H1 (cell line): Measurements from ENCODE around the gene ARRB1. TPM values are rescaled to one million over a fixed set of nuclear protein-coding genes. Genes with fewer than 3 reads are reported as not detected.

ENCODE experiments used
- CTCF ChIA-PET: fragments of 300-600 bp; sonication (Branson Sonifier 250); formaldehyde crosslinking; loops from one replicate; lab custom pipeline; 2021; ENCODE audit not compliant: partially characterized antibody; lab: Charles Lee
- POLR2A ChIA-PET: fragments of 300-600 bp; sonication (Branson Sonifier 250); formaldehyde crosslinking; loops from one replicate; lab custom pipeline; 2021; ENCODE audit warnings: inconsistent platforms; ENCODE audit not compliant: partially characterized antibody; lab: Charles Lee
- DNase-seq, 2 experiments: peaks; one replicate each; pipeline versions ENCODE4 v3.0.0 to v3.0.0-alpha.2; 2010 to 2022; ENCODE audit warnings: low spot score in 2 of 2, low read depth in 1 of 2, mixed read lengths in 1 of 2
- FAIRE-seq: peaks from 2 replicates; lab custom pipeline; 2011; peaks lifted over from hg19 to GRCh38; lab: Jason Lieb, UNC
- H2AFZ ChIP-seq: 2 replicates; pipeline ENCODE4 v1.8.1; 2012; ENCODE audit warnings: low read length, inconsistent platforms
- H2AK5ac ChIP-seq: 2 replicates; pipeline ENCODE4 v1.6.1; 2013; ENCODE audit warnings: low read depth, low read length
- H2BK120ac ChIP-seq: replicated peaks from 2 replicates; pipeline ENCODE3; 2013; ENCODE audit warnings: low read depth, low read length, inconsistent platforms
- H2BK12ac ChIP-seq: 2 replicates; pipeline ENCODE4 v1.6.1; 2013; ENCODE audit warnings: low read depth, low read length
- H2BK15ac ChIP-seq: 2 replicates; pipeline ENCODE4 v1.6.1; 2013; ENCODE audit warnings: low read length
- H2BK20ac ChIP-seq: 2 replicates; pipeline ENCODE4 v1.6.1; 2013; ENCODE audit warnings: low read length
- H2BK5ac ChIP-seq: 2 replicates; pipeline ENCODE4 v1.6.1; 2013; ENCODE audit warnings: low read depth, low read length
- H3K14ac ChIP-seq: 2 replicates; pipeline ENCODE4 v1.6.1; 2013; ENCODE audit warnings: inconsistent platforms; ENCODE audit not compliant: insufficient read length
- H3K18ac ChIP-seq: 2 replicates; pipeline ENCODE4 v1.6.1; 2013; ENCODE audit warnings: low read length; ENCODE audit errors: extremely low read depth
- H3K23ac ChIP-seq: 2 replicates; pipeline ENCODE4 v1.6.1; 2013; ENCODE audit warnings: inconsistent platforms; ENCODE audit not compliant: insufficient read length
- H3K23me2 ChIP-seq: 2 replicates; pipeline ENCODE4 v1.6.1; 2013; ENCODE audit warnings: low read depth, low read length
- H3K27ac ChIP-seq: 2 replicates; pipeline ENCODE4 v1.6.1; 2011; ENCODE audit warnings: low read depth, low read length, inconsistent platforms
- H3K27me3 ChIP-seq, 4 experiments: replicated peaks in 1 of 4; 1 replicate in 1 of 4; 2 replicates in 3 of 4; pipeline versions ENCODE4 v1.6.1 to v1.8.1; 2011 to 2013; ENCODE audit warnings: low read length in 3 of 4, mild to moderate bottlenecking in 3 of 4, inconsistent platforms in 2 of 4, mixed read lengths in 2 of 4, moderate library complexity in 1 of 4; ENCODE audit not compliant: control insufficient read depth in 3 of 4, insufficient read depth in 3 of 4; ENCODE audit errors: extremely low read depth in 1 of 4
- H3K36me3 ChIP-seq, 4 experiments: 2 replicates each; pipeline versions ENCODE4 v1.6.1 to v1.8.1; 2011 to 2013; ENCODE audit warnings: mild to moderate bottlenecking in 4 of 4, low read length in 3 of 4, moderate library complexity in 2 of 4, control low read depth in 1 of 4, inconsistent platforms in 1 of 4; ENCODE audit not compliant: insufficient read depth in 4 of 4, control insufficient read depth in 2 of 4
- H3K4ac ChIP-seq: replicated peaks from 2 replicates; pipeline ENCODE3; 2013; ENCODE audit warnings: low read length, low read depth, mixed read lengths, inconsistent platforms; ENCODE audit not compliant: insufficient read length
- H3K4me1 ChIP-seq, 4 experiments: replicated peaks in 1 of 4; 1 replicate in 1 of 4; 2 replicates in 3 of 4; pipeline versions ENCODE4 v1.6.1 to v1.8.1; 2011 to 2013; ENCODE audit warnings: low read length in 3 of 4, inconsistent platforms in 2 of 4, mixed read lengths in 1 of 4; ENCODE audit not compliant: insufficient read depth in 4 of 4, control insufficient read depth in 3 of 4
- H3K4me2 ChIP-seq, 2 experiments: 2 replicates each; pipeline versions ENCODE4 v1.6.1 to v1.8.1; 2011 to 2013; ENCODE audit warnings: low read depth in 2 of 2, low read length in 2 of 2, control low read depth in 1 of 2, inconsistent platforms in 1 of 2, mild to moderate bottlenecking in 1 of 2; ENCODE audit not compliant: insufficient read depth in 1 of 2
- H3K4me3 ChIP-seq, 4 experiments: fragments of 200-600, 300-600 bp in 1 of 4; sonication (generic), shearing (Covaris generic), sonication (Bioruptor Twin) in 1 of 4; 2 replicates each; pipeline versions ENCODE4 v1.5.1 to v1.8.1; 2011 to 2016; ENCODE audit warnings: low read length in 4 of 4, low read depth in 3 of 4, control low read depth in 2 of 4, inconsistent platforms in 2 of 4, mild to moderate bottlenecking in 2 of 4, mixed read lengths in 1 of 4, moderate library complexity in 1 of 4; ENCODE audit not compliant: insufficient read depth in 2 of 4; ENCODE audit errors: extremely low read depth in 1 of 4
- H3K56ac ChIP-seq: replicated peaks from 2 replicates; pipeline ENCODE3; 2013; ENCODE audit warnings: low read depth, mild to moderate bottlenecking, mixed read lengths, low read length, inconsistent platforms; ENCODE audit not compliant: insufficient read length
- H3K79me1 ChIP-seq: 2 replicates; pipeline ENCODE4 v1.6.1; 2013; ENCODE audit warnings: low read depth, low read length, control low read depth
- H3K79me2 ChIP-seq, 2 experiments: 2 replicates each; pipeline versions ENCODE4 v1.6.1 to v1.8.1; 2012 to 2013; ENCODE audit warnings: low read length in 2 of 2, mild to moderate bottlenecking in 2 of 2, inconsistent platforms in 1 of 2; ENCODE audit not compliant: insufficient read depth in 2 of 2, control insufficient read depth in 1 of 2
- H3K9ac ChIP-seq, 4 experiments: replicated peaks in 1 of 4; 1 replicate in 1 of 4; 2 replicates in 3 of 4; pipeline versions ENCODE4 v1.6.1 to v1.8.1; 2011 to 2013; ENCODE audit warnings: low read depth in 3 of 4, low read length in 3 of 4, control low read depth in 2 of 4, mild to moderate bottlenecking in 2 of 4, moderate library complexity in 2 of 4, inconsistent platforms in 1 of 4; ENCODE audit errors: extremely low read depth in 1 of 4
- H3K9me3 ChIP-seq, 2 experiments: 2 replicates each; pipeline versions ENCODE4 v1.6.1 to v1.8.1; 2012 to 2013; ENCODE audit warnings: mild to moderate bottlenecking in 2 of 2, moderate library complexity in 2 of 2, control low read depth in 1 of 2, inconsistent platforms in 1 of 2, low read depth in 1 of 2, low read length in 1 of 2, mixed read lengths in 1 of 2; ENCODE audit not compliant: insufficient read depth in 2 of 2
- H4K20me1 ChIP-seq, 2 experiments: replicated peaks in 1 of 2; 2 replicates each; pipeline versions ENCODE3 to v1.8.1; 2011 to 2013; ENCODE audit warnings: inconsistent platforms in 2 of 2, low read length in 2 of 2, mild to moderate bottlenecking in 1 of 2; ENCODE audit not compliant: insufficient read depth in 2 of 2, control insufficient read depth in 1 of 2
- H4K5ac ChIP-seq: 2 replicates; pipeline ENCODE4 v1.6.1; 2013; ENCODE audit warnings: low read length, low read depth, mixed read lengths, inconsistent platforms; ENCODE audit not compliant: insufficient read length
- H4K8ac ChIP-seq: 2 replicates; pipeline ENCODE4 v1.8.0; 2013; ENCODE audit warnings: mild to moderate bottlenecking, moderate library complexity, low read length, inconsistent platforms; ENCODE audit not compliant: insufficient read depth; ENCODE audit errors: extremely low read depth
- H4K91ac ChIP-seq: replicated peaks from 2 replicates; pipeline ENCODE3; 2013; ENCODE audit warnings: low read length, mixed read lengths, inconsistent platforms; ENCODE audit not compliant: insufficient read length
- ASH2L ChIP-seq: fragments of 200-600, 300-600 bp; sonication (generic); IDR thresholded peaks from one replicate; pipeline ENCODE4 v1.7.1; 2017; ENCODE audit warnings: low read length
- E2F6 ChIP-seq: IDR thresholded peaks from 2 replicates; pipeline ENCODE4 v1.6.1; 2012; ENCODE audit warnings: inconsistent platforms
- JUND ChIP-seq: IDR thresholded peaks from 2 replicates; pipeline ENCODE4 v1.6.1; 2011; ENCODE audit warnings: mild to moderate bottlenecking, improper control_type of control experiment, low read length
- MAFK ChIP-seq: IDR thresholded peaks from 2 replicates; pipeline ENCODE4 v1.6.1; 2012; ENCODE audit warnings: low read depth, mild to moderate bottlenecking, improper control_type of control experiment, low read length
- NRF1 ChIP-seq: IDR thresholded peaks from 2 replicates; pipeline ENCODE4 v1.6.1; 2011; ENCODE audit warnings: mild to moderate bottlenecking, low read depth, low read length, improper control_type of control experiment
- POLR2A ChIP-seq, 2 experiments: IDR thresholded peaks; 1 replicate in 1 of 2; 2 replicates in 1 of 2; pipeline ENCODE4 v1.6.1; 2011; ENCODE audit warnings: low read depth in 2 of 2, low read length in 2 of 2, mild to moderate bottlenecking in 2 of 2; ENCODE audit errors: control extremely low read depth in 1 of 2
- RAD21 ChIP-seq, 2 experiments: IDR thresholded peaks in 1 of 2; conservative IDR thresholded peaks in 1 of 2; 2 replicates each; pipeline ENCODE4 v1.6.1; 2011; ENCODE audit warnings: low read depth in 2 of 2, low read length in 2 of 2, improper control_type of control experiment in 1 of 2, inconsistent platforms in 1 of 2, mild to moderate bottlenecking in 1 of 2, moderate library complexity in 1 of 2
- RXRA ChIP-seq: IDR thresholded peaks from 2 replicates; pipeline ENCODE4 v1.6.1; 2011; ENCODE audit warnings: low read depth, mild to moderate bottlenecking, low read length, moderate library complexity; ENCODE audit not compliant: insufficient read depth
- SUZ12 ChIP-seq: fragments of 200-600 bp; sonication (generic); IDR thresholded peaks from 2 replicates; pipeline ENCODE4 v1.6.1; 2012; ENCODE audit warnings: mild to moderate bottlenecking, inconsistent platforms, low read length, moderate library complexity, mixed read lengths
- WGBS, 2 experiments: shearing (Covaris generic) in 1 of 2; methylation state at CpG; one replicate each; pipeline versions ENCODE4 v1.1.6 to v1.1.7; 2013 to 2015; ENCODE audit warnings: low lambda C conversion rate in 2 of 2, mixed read lengths in 2 of 2, inconsistent platforms in 1 of 2, low coverage in 1 of 2, missing lambda C conversion rate in 1 of 2; ENCODE audit not compliant: insufficient replicate concordance in 2 of 2, insufficient coverage in 1 of 2, insufficient read length in 1 of 2; ENCODE audit errors: extremely low coverage in 1 of 2, missing lambda C conversion rate in 1 of 2; 5-methylcytosine and 5-hydroxymethylcytosine counted together
- polyA plus RNA-seq, 7 experiments: library from polyadenylated mRNA; depleted of rRNA in 3 of 7; stranded (reverse) in 5 of 7; unstranded in 2 of 7; fragments of >200 nt in 5 of 7; fragments of 200-250 nt in 2 of 7; gene quantifications; 1 replicate in 5 of 7; 2 replicates in 1 of 7; 4 replicates in 1 of 7; pipeline versions ENCODE4 v1.2.1 to v1.2.3, GENCODE V29; 2011 to 2013; ENCODE audit warnings: missing spikeins in 2 of 7, mixed read lengths in 2 of 7
- total RNA-seq: library from RNA; stranded (reverse); fragmentation: NEBNext Ultra II Directional; extraction: Animal tissue kit (Norgen Biotek cat#: 25700); gene quantifications from 2 replicates; pipeline ENCODE4 v1.2.1, GENCODE V29; 2021

ARRB1 gene
- total and polyA plus RNA-seq, 2 of the 8 experiments (the other 6 are each of a cell fraction or from before 2014, with no cell fraction given), result 9.4 to 31.8 TPM

- Histone ChIP-seq H3K79me2 (no peaks in the 10 kb centered on the region), H3K79me1 (no peaks in the 10 kb centered on the region), H3K27me3 (no peaks in the 10 kb centered on the region), H2AFZ (no peak overlapping the region), H4K5ac (no peak overlapping the region), H2BK120ac (no peak overlapping the region), H3K23ac (no peak overlapping the region), H3K23me2 (no peaks in the 10 kb centered on the region), H2BK20ac (no peak overlapping the region), H3K9me3 (no peaks in the 10 kb centered on the region), H3K27ac (no peak overlapping the region), H4K91ac (no peak overlapping the region), H2AK5ac (no peak overlapping the region), H3K4me2 (no peak overlapping the region), H4K8ac (no peak overlapping the region), H3K56ac (no peak overlapping the region), H3K4ac (no peak overlapping the region), H3K14ac (no peak overlapping the region), H2BK5ac (no peak overlapping the region), H3K36me3 (no peaks in the 10 kb centered on the region), H2BK12ac (no peak overlapping the region), H3K18ac (no peak overlapping the region), H3K4me3 (no peak overlapping the region), H3K4me1 (no peaks in the 10 kb centered on the region; a peak in 1 of 7 replicates), H2BK15ac (no peak overlapping the region), H3K9ac (no peak overlapping the region; a peak in 1 of 7 replicates), H4K20me1 (no peaks in the 10 kb centered on the region)
- FAIRE-seq (no peak), DNase-seq (no peak)
- ChIA-PET POLR2A (interaction anchor here (1.0 to 1.6 kb wide), 4 partner anchors 10 to 292 kb away, joined by 3 to 5 read pairs (median 4); no protein-coding TSS in a partner anchor), CTCF (interaction anchor here (0.6 to 18.0 kb wide), 7 partner anchors 12 to 469 kb away, joined by 3 to 327 read pairs (median 4); no protein-coding TSS in a partner anchor)
- TF ChIP-seq POLR2A (IDR thresholded peaks at IDR 0.05; ENCODE audit: control extremely low read depth in 1 of 2, low read depth in 2 of 2, low read length in 2 of 2), result no peak
- no peak for TF ChIP-seq MAFK
- no peak for TF ChIP-seq RAD21 (IDR thresholded peaks at IDR 0.05 in 1 of 2, conservative IDR thresholded peaks at IDR 0.05 in 1 of 2; ENCODE audit: low read depth in 2 of 2, low read length in 2 of 2)
- TF ChIP-seq NRF1, result no peak
- no peak for TF ChIP-seq E2F6
- TF ChIP-seq JUND, result no peak
- TF ChIP-seq RXRA, result no peak
- TF ChIP-seq SUZ12, result no peak
- TF ChIP-seq ASH2L, result no peak
- WGBS, 2 experiments, result 80% methylated on average over 15 of the region's 15 CpGs; no CpG with 5 or more reads in 1 of the 2 experiments
Measured at GRCh38 chr11:75273411-75274391, 77.8 kb downstream of the ARRB1 start.
